GM10266 (cell line): ENCODE data around the gene FHL1.
A peak's percentile ranks its signal among the peaks of the same experiment; 100 is the strongest.
"Not testable (repeated sequence)": the region's sequence is repeated elsewhere in the genome, so short reads cannot be mapped to it uniquely, and the experiment has no call there.

Source experiments
- DNase-seq: peaks from one replicate; pipeline ENCODE4 v3.0.0; 2012; ENCODE audit errors: extremely low spot score
- CTCF ChIP-seq: IDR thresholded peaks from 2 replicates; pipeline ENCODE4 v1.5.1; 2012; ENCODE audit warnings: mild to moderate bottlenecking, low read depth; ENCODE audit not compliant: control insufficient read depth, insufficient read depth; ENCODE audit errors: missing control alignments

The FHL1 gene

GRCh38 chrX:136147315-136147901 lies at the start of gene FHL1:
FHL1 (plus strand) TSS chrX:136147533.
- DNase-seq: peak; percentile 64
- no peak for TF ChIP-seq CTCF

- TF ChIP-seq CTCF: no peak
- no peak for DNase-seq
Observed at GRCh38 chrX:136097871-136098805, 49.2 kb upstream of the FHL1 start.

- no peak for TF ChIP-seq CTCF
- no peak for DNase-seq
Observed at GRCh38 chrX:136104936-136105335, 42.4 kb upstream of the FHL1 start.

GRCh38 chrX:136106920-136107528 lies 40.3 kb upstream of the FHL1 start:
- no peak for TF ChIP-seq CTCF
- no peak for DNase-seq

- not testable (repeated sequence) for DNase-seq
Observed at GRCh38 chrX:136108905-136109304, 38.4 kb upstream of the FHL1 start.

GRCh38 chrX:136112286-136112685 lies 35.0 kb upstream of the FHL1 start:
- no peak for TF ChIP-seq CTCF

GRCh38 chrX:136112778-136113177 lies 34.6 kb upstream of the FHL1 start:
- TF ChIP-seq CTCF: no peak
- no peak for DNase-seq

More at GRCh38 chrX:136112286-136112685, 35.0 kb upstream of the FHL1 start:
- no peak for DNase-seq
